IMR-90 (cell line): ENCODE results near the gene STX2. TPM values are rescaled to one million over a fixed set of nuclear protein-coding genes. Genes with fewer than 3 reads are reported as not detected.

Experiments
- ATAC-seq: fragments of 200-7000 bp; cut with Tn5 transposase; 2 replicates; pipeline ENCODE4 v1.9.1; 2020; ENCODE audit warnings: low read depth, mild to moderate bottlenecking, moderate library complexity
- BruUV-seq: library from RNA; stranded (reverse); fragments of 400-500 nt; replicated peaks from 2 replicates; lab custom pipeline; 2021; lab: Mats Ljungman, UMichigan
- CTCF ChIA-PET: fragments of 300-600 bp; formaldehyde crosslinking; extraction: SDS; loops from one replicate; lab custom pipeline; 2021; ENCODE audit warnings: antibody characterized with exemption; lab: Yijun Ruan, JAX
- POLR2A ChIA-PET: fragments of 300-600 bp; sonication (Branson Sonifier 250); formaldehyde crosslinking; loops from one replicate; lab custom pipeline; 2022; ENCODE audit warnings: antibody characterized with exemption; ENCODE audit not compliant: unreplicated experiment; lab: Charles Lee
- DNase-seq: peaks from one replicate; pipeline ENCODE4 v3.0.0; 2013
- H2AFZ ChIP-seq: replicated peaks from 2 replicates; pipeline ENCODE3; 2013; ENCODE audit warnings: low read length, mild to moderate bottlenecking; ENCODE audit not compliant: poor library complexity
- H2AK5ac ChIP-seq: 2 replicates; pipeline ENCODE4 v1.6.1; 2013; ENCODE audit warnings: low read depth, low read length, inconsistent platforms
- H2AK9ac ChIP-seq: replicated peaks from 2 replicates; pipeline ENCODE3; 2013; ENCODE audit warnings: mild to moderate bottlenecking, low read depth, low read length, moderate library complexity; ENCODE audit not compliant: poor library complexity
- H2BK120ac ChIP-seq: 2 replicates; pipeline ENCODE4 v1.6.1; 2013; ENCODE audit warnings: low read depth, low read length, inconsistent platforms
- H2BK15ac ChIP-seq: 3 replicates; pipeline ENCODE4 v1.6.1; 2013; ENCODE audit warnings: low read depth, low read length, inconsistent platforms
- H2BK20ac ChIP-seq: 2 replicates; pipeline ENCODE4 v1.6.1; 2013; ENCODE audit warnings: low read depth, mild to moderate bottlenecking, inconsistent platforms, low read length, moderate library complexity
- H2BK5ac ChIP-seq: 2 replicates; pipeline ENCODE4 v1.6.1; 2013; ENCODE audit warnings: mild to moderate bottlenecking, low read depth, low read length, inconsistent platforms; ENCODE audit not compliant: poor library complexity, severe bottlenecking
- H3K14ac ChIP-seq: replicated peaks from 2 replicates; pipeline ENCODE4 v1.6.1; 2013; ENCODE audit warnings: low read depth, low read length, inconsistent platforms
- H3K18ac ChIP-seq: 2 replicates; pipeline ENCODE4 v1.6.1; 2013; ENCODE audit warnings: low read depth, low read length, control low read depth
- H3K23ac ChIP-seq: 2 replicates; pipeline ENCODE4 v1.6.1; 2013; ENCODE audit warnings: low read depth, low read length, inconsistent platforms
- H3K27ac ChIP-seq: 2 replicates; pipeline ENCODE4 v1.5.1; 2013; ENCODE audit warnings: mild to moderate bottlenecking, control low read depth, low read length; ENCODE audit not compliant: insufficient read depth
- H3K27me3 ChIP-seq: 2 replicates; pipeline ENCODE4 v1.6.1; 2013; ENCODE audit warnings: low read length; ENCODE audit not compliant: control insufficient read depth, insufficient read depth
- H3K36me3 ChIP-seq: 2 replicates; pipeline ENCODE4 v1.6.1; 2013; ENCODE audit warnings: low read length, mixed read lengths; ENCODE audit not compliant: control insufficient read depth, insufficient read depth
- H3K4ac ChIP-seq: 2 replicates; pipeline ENCODE4 v1.6.1; 2013; ENCODE audit warnings: low read depth, low read length, inconsistent platforms
- H3K4me1 ChIP-seq: 2 replicates; pipeline ENCODE4 v1.6.1; 2013; ENCODE audit warnings: low read length, mixed read lengths; ENCODE audit not compliant: control insufficient read depth, insufficient read depth
- H3K4me2 ChIP-seq: 2 replicates; pipeline ENCODE4 v1.6.1; 2013; ENCODE audit warnings: low read depth, mild to moderate bottlenecking, control low read depth, low read length, moderate library complexity
- H3K4me3 ChIP-seq: 2 replicates; pipeline ENCODE4 v1.5.1; 2013; ENCODE audit warnings: low read depth, mild to moderate bottlenecking, control low read depth, low read length, moderate library complexity; ENCODE audit not compliant: insufficient read depth
- H3K56ac ChIP-seq: 2 replicates; pipeline ENCODE4 v1.6.1; 2013; ENCODE audit warnings: low read length, inconsistent platforms; ENCODE audit not compliant: insufficient read depth; ENCODE audit errors: extremely low read depth
- H3K79me1 ChIP-seq, 2 experiments: 2 replicates each; pipeline ENCODE4 v1.6.1; 2013; ENCODE audit warnings: low read length in 2 of 2, inconsistent platforms in 1 of 2, low read depth in 1 of 2
- H3K9ac ChIP-seq: 2 replicates; pipeline ENCODE4 v1.6.1; 2013; ENCODE audit warnings: low read depth, low read length, control low read depth
- H3K9me1 ChIP-seq: 2 replicates; pipeline ENCODE4 v1.6.1; 2013; ENCODE audit warnings: low read length, inconsistent platforms; ENCODE audit not compliant: insufficient read depth
- H3K9me3 ChIP-seq: 2 replicates; pipeline ENCODE4 v1.6.1; 2013; ENCODE audit warnings: low read length; ENCODE audit not compliant: control insufficient read depth, insufficient read depth
- H4K20me1 ChIP-seq: 2 replicates; pipeline ENCODE4 v1.6.1; 2013; ENCODE audit warnings: low read length, inconsistent platforms; ENCODE audit not compliant: insufficient read depth
- H4K5ac ChIP-seq: 2 replicates; pipeline ENCODE4 v1.6.1; 2013; ENCODE audit warnings: mild to moderate bottlenecking, low read depth, low read length, control low read depth
- H4K8ac ChIP-seq, 2 experiments: 2 replicates each; pipeline ENCODE4 v1.6.1; 2013; ENCODE audit warnings: low read depth in 2 of 2, low read length in 2 of 2, control low read depth in 1 of 2, inconsistent platforms in 1 of 2
- H4K91ac ChIP-seq: 2 replicates; pipeline ENCODE4 v1.6.1; 2013; ENCODE audit warnings: low read depth, low read length, inconsistent platforms; ENCODE audit not compliant: insufficient read depth
- BHLHE40 ChIP-seq: fragments of 150-350 bp; IDR thresholded peaks from 2 replicates; pipeline ENCODE4 v1.6.1; 2016; ENCODE audit warnings: mild to moderate bottlenecking, low read depth, low read length
- CEBPB ChIP-seq: IDR thresholded peaks from 2 replicates; pipeline ENCODE4 v1.6.1; 2012; ENCODE audit warnings: low read depth, low read length, improper control_type of control experiment
- CHD1 ChIP-seq: IDR thresholded peaks from 2 replicates; pipeline ENCODE4 v1.6.1; 2012; ENCODE audit warnings: low read depth, low read length, improper control_type of control experiment
- CTCF ChIP-seq: conservative IDR thresholded peaks from 2 replicates; pipeline ENCODE4 v1.5.1; 2012; ENCODE audit warnings: mild to moderate bottlenecking, low read depth, low read length, improper control_type of control experiment
- FOS ChIP-seq: fragments of 150-350 bp; IDR thresholded peaks from 2 replicates; pipeline ENCODE4 v1.6.1; 2016; ENCODE audit warnings: low read depth, low read length
- MXI1 ChIP-seq: IDR thresholded peaks from 2 replicates; pipeline ENCODE4 v1.6.1; 2012; ENCODE audit warnings: low read depth, mild to moderate bottlenecking, low read length, moderate library complexity, borderline replicate concordance
- POLR2A ChIP-seq: IDR thresholded peaks from 2 replicates; pipeline ENCODE4 v1.6.1; 2012; ENCODE audit warnings: mild to moderate bottlenecking, low read depth, low read length
- RAD21 ChIP-seq: IDR thresholded peaks from 2 replicates; pipeline ENCODE4 v1.6.1; 2012; ENCODE audit warnings: low read length, improper control_type of control experiment
- RCOR1 ChIP-seq: IDR thresholded peaks from 2 replicates; pipeline ENCODE4 v1.6.1; 2012; ENCODE audit warnings: mild to moderate bottlenecking, low read length, improper control_type of control experiment; ENCODE audit not compliant: insufficient replicate concordance
- SMC3 ChIP-seq: fragments of 150-350 bp; IDR thresholded peaks from 2 replicates; pipeline ENCODE4 v1.6.1; 2016; ENCODE audit warnings: low read depth, mild to moderate bottlenecking, antibody characterized with exemption, low read length, moderate library complexity
- USF2 ChIP-seq: fragments of 150-350 bp; IDR thresholded peaks from 2 replicates; pipeline ENCODE4 v1.6.1; 2017; ENCODE audit warnings: mild to moderate bottlenecking, antibody characterized with exemption, low read length, low read depth
- WGBS, 2 experiments: methylation state at CpG; one replicate each; pipeline versions ENCODE4 v1.1.5 to v1.1.7; 2013; ENCODE audit warnings: missing lambda C conversion rate in 2 of 2; ENCODE audit not compliant: insufficient read length in 1 of 2; ENCODE audit errors: extremely low coverage in 2 of 2; 5-methylcytosine and 5-hydroxymethylcytosine counted together
- dilution Hi-C: fragments of 300-500 bp; cut with HindIII; formaldehyde crosslinking; loops from one replicate; pipeline ENCODE4 v1.14.3; 2018; ENCODE audit warnings: low sequenced_read_pairs; ENCODE audit not compliant: unreplicated experiment
- in situ Hi-C: fragments of 300-500 bp; cut with MboI; formaldehyde crosslinking; loops from 3 replicates; pipeline ENCODE4 v1.14.3; 2019; ENCODE audit warnings: low sequenced_read_pairs, inconsistent platforms, mixed read lengths
- intact Hi-C: fragments of 100-400 bp; cut with micrococcal nuclease; formaldehyde crosslinking; loops from 2 replicates; pipeline ENCODE4 v1.10.0; 2022
- polyA plus RNA-seq, 3 experiments: library from polyadenylated mRNA; depleted of rRNA; stranded (reverse); fragments of >200 nt; gene quantifications; 2 replicates each; pipeline ENCODE4 v1.2.3, GENCODE V29; 2012; ENCODE audit warnings: low replicate concordance in 1 of 3
- total RNA-seq: library from RNA; depleted of rRNA; stranded (reverse); fragments of >200 nt; gene quantifications from 2 replicates; pipeline ENCODE4 v1.2.3, GENCODE V29; 2012

STX2 gene
- total and polyA plus RNA-seq, 2 of the 4 experiments (the other 2 are of a cell fraction) = 26.9 to 32.5 TPM

- no peak for ATAC-seq
- no peak overlapping the region; the same call in 1 of the 2 replicates for H3K4ac ChIP-seq
- 100% methylated on average over 5 of the region's 8 CpGs; no CpG with 5 or more reads in 1 of the 2 experiments for WGBS, 2 experiments
- H4K8ac ChIP-seq = no peak overlapping the region
- H4K5ac ChIP-seq = no peak overlapping the region
- H3K18ac ChIP-seq = no peak overlapping the region
- 0 out of 2 replicates have a peak overlapping the region, but pooled peaks have one; percentile 39 for H2AK5ac ChIP-seq
- peaks cover 33% of the 10 kb centered on the region for H3K4me1 ChIP-seq
- H2BK15ac ChIP-seq = no peak overlapping the region
- no peak overlapping the region for H2BK120ac ChIP-seq
- ChIA-PET POLR2A (no interaction called here), CTCF (no interaction called here)
- H4K91ac ChIP-seq = no peak overlapping the region
- TF ChIP-seq CTCF = no peak
- no peak for TF ChIP-seq BHLHE40
- no peak for TF ChIP-seq FOS
- TF ChIP-seq SMC3 = no peak
- no peak for TF ChIP-seq RCOR1
- no peak for TF ChIP-seq POLR2A
- no peak for TF ChIP-seq MXI1
- no peak for TF ChIP-seq CEBPB
- TF ChIP-seq CHD1 = no peak
- no peak for TF ChIP-seq USF2
- TF ChIP-seq RAD21 = no peak
- no peak overlapping the region for H2AFZ ChIP-seq
- BruUV-seq = no TSS peak
- H4K20me1 ChIP-seq = peaks cover 44% of the 10 kb centered on the region
- H3K9me1 ChIP-seq = peaks cover 29% of the 10 kb centered on the region
- no peak overlapping the region for H3K14ac ChIP-seq
- intact Hi-C loops (no loop called here), dilution Hi-C loops (no loop called here), in situ Hi-C loops (no loop called here)
- DNase-seq = no peak
- no peak overlapping the region for H3K9ac ChIP-seq
- no peaks in the 10 kb centered on the region for H3K27me3 ChIP-seq
- no peak overlapping the region for H2BK5ac ChIP-seq
- H3K79me1 ChIP-seq = peaks cover 26 to 66% of the 10 kb centered on the region in 2 experiments
- H2AK9ac ChIP-seq = no peak overlapping the region
- no peaks in the 10 kb centered on the region for H3K9me3 ChIP-seq
- H3K56ac ChIP-seq = no peak overlapping the region
- no peak overlapping the region for H2BK20ac ChIP-seq
- no peak overlapping the region for H3K4me2 ChIP-seq
- no peak overlapping the region for H3K23ac ChIP-seq
- H3K27ac ChIP-seq = no peak overlapping the region
- peaks cover 2% of the 10 kb centered on the region; the same call in 1 of the 2 replicates for H3K36me3 ChIP-seq
- no peak overlapping the region for H3K4me3 ChIP-seq
These were observed 10.2 kb downstream of the STX2 start for GRCh38 chr12:130828895-130829294.
